Caco-2 (cell line): Measurements from ENCODE around the gene PBX1. TPM values are rescaled to one million over a fixed set of nuclear protein-coding genes. Genes with fewer than 3 reads are reported as not detected.

Source experiments
- BruUV-seq: library from RNA; stranded (reverse); fragments of 400-500 nt; replicated peaks from 2 replicates; lab custom pipeline; 2021; lab: Mats Ljungman, UMichigan
- CTCF ChIA-PET: fragments of 300-600 bp; sonication (Branson Sonifier 250); formaldehyde crosslinking; loops from one replicate; lab custom pipeline; 2022; ENCODE audit warnings: antibody characterized with exemption; lab: Charles Lee
- POLR2A ChIA-PET: fragments of 300-600 bp; sonication (Branson Sonifier 250); formaldehyde crosslinking; loops from one replicate; lab custom pipeline; 2022; ENCODE audit warnings: antibody characterized with exemption; lab: Charles Lee
- DNase-seq, 2 experiments: peaks; one replicate each; pipeline versions ENCODE4 v3.0.0 to v3.0.0-alpha.2; 2020 to 2022
- H3K27me3 ChIP-seq: replicated peaks from 2 replicates; pipeline ENCODE4 v1.6.0; 2011; ENCODE audit warnings: low read length; ENCODE audit not compliant: control insufficient read depth, insufficient read depth
- H3K36me3 ChIP-seq: 2 replicates; pipeline ENCODE4 v1.5.1; 2011; ENCODE audit warnings: low read length; ENCODE audit not compliant: control insufficient read depth, insufficient read depth
- H3K4me1 ChIP-seq: fragments of 250-450 bp; sonication (Bioruptor Pico); 2 replicates; pipeline ENCODE4 v1.5.1; 2020; ENCODE audit warnings: mild to moderate bottlenecking
- H3K4me3 ChIP-seq: 2 replicates; pipeline ENCODE4 v1.5.1; 2011; ENCODE audit warnings: low read depth, mild to moderate bottlenecking, control low read depth, low read length
- H3K9me3 ChIP-seq: fragments of 250-450 bp; sonication (Bioruptor Pico); 2 replicates; pipeline ENCODE4 v1.5.1; 2020; ENCODE audit warnings: mild to moderate bottlenecking, moderate library complexity
- H3K27ac Mint-ChIP-seq: one replicate; pipeline ENCODE4 v1.8.0; 2022; ENCODE audit warnings: mixed read lengths; ENCODE audit not compliant: unreplicated experiment
- H3K27me3 Mint-ChIP-seq: one replicate; pipeline ENCODE4 v1.8.0; 2022; ENCODE audit warnings: mixed read lengths; ENCODE audit not compliant: insufficient read depth, unreplicated experiment
- H3K36me3 Mint-ChIP-seq: one replicate; pipeline ENCODE4 v1.8.0; 2022; ENCODE audit warnings: mild to moderate bottlenecking, mixed read lengths; ENCODE audit not compliant: insufficient read depth, unreplicated experiment
- H3K4me1 Mint-ChIP-seq: one replicate; pipeline ENCODE4 v1.8.0; 2022; ENCODE audit warnings: low read depth, mixed read lengths; ENCODE audit not compliant: unreplicated experiment
- H3K4me3 Mint-ChIP-seq: one replicate; pipeline ENCODE4 v1.8.0; 2022; ENCODE audit warnings: mild to moderate bottlenecking, moderate library complexity, mixed read lengths; ENCODE audit not compliant: unreplicated experiment
- H3K9me3 Mint-ChIP-seq: one replicate; pipeline ENCODE4 v1.8.0; 2022; ENCODE audit warnings: mixed read lengths; ENCODE audit not compliant: unreplicated experiment
- intact Hi-C: fragments of 100-400 bp; cut with micrococcal nuclease; formaldehyde crosslinking; loops from one replicate; pipeline ENCODE4 v1.10.0; 2022; ENCODE audit not compliant: unreplicated experiment
- total RNA-seq: library from RNA; stranded (reverse); gene quantifications from 2 replicates; pipeline ENCODE4 v1.2.3, GENCODE V29; 2022
- TF ChIP-seq, protein P1 (sequence below), 2 experiments: fragments of 200-600 bp in 1 of 2; IDR thresholded peaks; 1 replicate in 1 of 2; 2 replicates in 1 of 2; pipeline versions ENCODE4 v1.5.1 to v1.8.0; 2011 to 2022; ENCODE audit warnings: antibody characterized with exemption in 1 of 2, control low read depth in 1 of 2, inconsistent platforms in 1 of 2, low read depth in 1 of 2, low read length in 1 of 2, mild to moderate bottlenecking in 1 of 2, moderate library complexity in 1 of 2; ENCODE audit not compliant: insufficient read depth in 1 of 2, severe bottlenecking in 1 of 2, unreplicated experiment in 1 of 2

Gene PBX1
- total RNA-seq, 1 experiment from 2014 or later: 103 TPM

- H3K4me1 ChIP-seq: peaks cover 45% of the 10 kb centered on the region
- ChIA-PET POLR2A (no interaction called here), CTCF (no interaction called here)
These were observed 46.5 kb downstream of the PBX1 start for GRCh38 chr1:164605254-164606091.

DNA sequence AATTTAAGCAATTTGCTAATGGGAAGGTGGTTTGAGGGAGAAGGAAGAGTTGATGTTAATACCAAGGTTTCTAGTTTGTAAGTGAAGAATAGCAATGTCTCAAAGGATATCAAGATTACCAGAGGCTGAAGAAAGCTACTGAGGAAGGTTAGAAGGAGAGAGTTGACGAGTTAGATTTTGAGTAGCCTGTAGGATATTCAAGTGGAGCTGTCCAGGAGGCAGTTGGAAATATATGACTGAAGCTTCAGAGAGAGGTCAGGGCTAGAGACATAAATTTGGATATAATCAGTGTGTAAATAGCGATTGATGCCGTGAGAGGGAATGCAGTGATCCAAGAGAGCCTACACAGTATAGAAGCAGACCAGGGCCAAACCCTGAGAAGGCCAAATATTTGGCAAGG, 48.4 kb downstream of the PBX1 start:
- no peak overlapping the region for H3K27ac Mint-ChIP-seq
- H3K4me1 Mint-ChIP-seq: peaks cover 47% of the 10 kb centered on the region
- TF ChIP-seq, protein P1, sequence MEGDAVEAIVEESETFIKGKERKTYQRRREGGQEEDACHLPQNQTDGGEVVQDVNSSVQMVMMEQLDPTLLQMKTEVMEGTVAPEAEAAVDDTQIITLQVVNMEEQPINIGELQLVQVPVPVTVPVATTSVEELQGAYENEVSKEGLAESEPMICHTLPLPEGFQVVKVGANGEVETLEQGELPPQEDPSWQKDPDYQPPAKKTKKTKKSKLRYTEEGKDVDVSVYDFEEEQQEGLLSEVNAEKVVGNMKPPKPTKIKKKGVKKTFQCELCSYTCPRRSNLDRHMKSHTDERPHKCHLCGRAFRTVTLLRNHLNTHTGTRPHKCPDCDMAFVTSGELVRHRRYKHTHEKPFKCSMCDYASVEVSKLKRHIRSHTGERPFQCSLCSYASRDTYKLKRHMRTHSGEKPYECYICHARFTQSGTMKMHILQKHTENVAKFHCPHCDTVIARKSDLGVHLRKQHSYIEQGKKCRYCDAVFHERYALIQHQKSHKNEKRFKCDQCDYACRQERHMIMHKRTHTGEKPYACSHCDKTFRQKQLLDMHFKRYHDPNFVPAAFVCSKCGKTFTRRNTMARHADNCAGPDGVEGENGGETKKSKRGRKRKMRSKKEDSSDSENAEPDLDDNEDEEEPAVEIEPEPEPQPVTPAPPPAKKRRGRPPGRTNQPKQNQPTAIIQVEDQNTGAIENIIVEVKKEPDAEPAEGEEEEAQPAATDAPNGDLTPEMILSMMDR (IDR thresholded peaks at IDR 0.05; ENCODE audit: insufficient read depth in 1 of 2, low read depth in 1 of 2, low read length in 1 of 2, severe bottlenecking in 1 of 2, unreplicated experiment in 1 of 2): no peak
- Histone ChIP-seq H3K4me1 (peaks cover 49% of the 10 kb centered on the region), H3K9me3 (no peaks in the 10 kb centered on the region), H3K36me3 (no peaks in the 10 kb centered on the region; the same call in 1 of the 2 replicates), H3K4me3 (no peak overlapping the region), H3K27me3 (no peaks in the 10 kb centered on the region)
- intact Hi-C loops: no loop called here
- ChIA-PET POLR2A (no interaction called here), CTCF (no interaction called here)
- H3K4me3 Mint-ChIP-seq: no peak overlapping the region
- no peaks in the 10 kb centered on the region for H3K9me3 Mint-ChIP-seq
- no TSS peak for BruUV-seq
- H3K27me3 Mint-ChIP-seq: no peaks in the 10 kb centered on the region
- peaks cover 19% of the 10 kb centered on the region for H3K36me3 Mint-ChIP-seq
- no peak for DNase-seq

More at GRCh38 chr1:164605254-164606091, 46.5 kb downstream of the PBX1 start:
- Histone ChIP-seq H3K4me3 (no peak overlapping the region), H3K9me3 (no peaks in the 10 kb centered on the region), H3K36me3 (no peaks in the 10 kb centered on the region; the same call in 1 of the 2 replicates), H3K27me3 (no peaks in the 10 kb centered on the region)
- no peak overlapping the region for H3K4me3 Mint-ChIP-seq
- BruUV-seq: no TSS peak
- H3K36me3 Mint-ChIP-seq: peaks cover 27% of the 10 kb centered on the region
- intact Hi-C loops: no loop called here
- peaks cover 40% of the 10 kb centered on the region for H3K4me1 Mint-ChIP-seq
- TF ChIP-seq, protein P1 (IDR thresholded peaks at IDR 0.05; ENCODE audit: insufficient read depth in 1 of 2, low read depth in 1 of 2, low read length in 1 of 2, severe bottlenecking in 1 of 2, unreplicated experiment in 1 of 2): no peak
- no peak overlapping the region for H3K27ac Mint-ChIP-seq
- no peaks in the 10 kb centered on the region for H3K27me3 Mint-ChIP-seq
- H3K9me3 Mint-ChIP-seq: no peaks in the 10 kb centered on the region
- no peak for DNase-seq

GRCh38 chr1:164608651-164609057, 49.7 kb downstream of the PBX1 start:
- TF ChIP-seq, protein P1 (IDR thresholded peaks at IDR 0.05; ENCODE audit: insufficient read depth in 1 of 2, low read depth in 1 of 2, low read length in 1 of 2, severe bottlenecking in 1 of 2, unreplicated experiment in 1 of 2): no peak
- intact Hi-C loops: no loop called here
- no TSS peak for BruUV-seq
- H3K36me3 ChIP-seq: no peaks in the 10 kb centered on the region; the same call in 1 of the 2 replicates
- Mint-ChIP-seq H3K36me3 (peaks cover 23% of the 10 kb centered on the region), H3K27ac (no peak overlapping the region), H3K27me3 (no peaks in the 10 kb centered on the region), H3K9me3 (no peaks in the 10 kb centered on the region), H3K4me3 (no peak overlapping the region), H3K4me1 (peaks cover 61% of the 10 kb centered on the region)
- H3K4me1 ChIP-seq: peaks cover 48% of the 10 kb centered on the region
- ChIA-PET POLR2A (no interaction called here), CTCF (no interaction called here)
- H3K27me3 ChIP-seq: no peaks in the 10 kb centered on the region
- H3K9me3 ChIP-seq: no peaks in the 10 kb centered on the region
- DNase-seq: no peak
- no peak overlapping the region for H3K4me3 ChIP-seq
